Endothelial cell of umbilical vein (primary cell): ENCODE data around the gene CNOT6. TPM values are rescaled to one million over a fixed set of nuclear protein-coding genes. Genes with fewer than 3 reads are reported as not detected.

Experiments used
- BruUV-seq: library from RNA; stranded (reverse); fragments of 400-500 nt; replicated peaks from 2 replicates; lab custom pipeline; 2021; lab: Mats Ljungman, UMichigan
- CTCF ChIA-PET: fragments of 300-600, 350-600 bp; sonication (Branson Sonifier 250); formaldehyde crosslinking; loops from one replicate; lab custom pipeline; 2021; ENCODE audit warnings: antibody characterized with exemption, inconsistent platforms; lab: Charles Lee
- POLR2A ChIA-PET: fragments of 300-600, 350-600 bp; sonication (Branson Sonifier 250); formaldehyde crosslinking; loops from one replicate; lab custom pipeline; 2021; ENCODE audit warnings: antibody characterized with exemption, inconsistent platforms; lab: Charles Lee
- DNase-seq: peaks from one replicate; pipeline ENCODE4 v3.0.0-alpha.2; 2011; ENCODE audit warnings: low read depth, low spot score
- FAIRE-seq: peaks from 2 replicates; lab custom pipeline; 2011; peaks lifted over from hg19 to GRCh38; lab: Jason Lieb, UNC
- H2AFZ ChIP-seq: 2 replicates; pipeline ENCODE4 v1.6.0; 2012; ENCODE audit warnings: low read depth, low read length, control low read depth, inconsistent platforms
- H3K27ac ChIP-seq: 2 replicates; pipeline ENCODE4 v1.5.1; 2011; ENCODE audit warnings: low read depth, mild to moderate bottlenecking, control low read depth, low read length, moderate library complexity; ENCODE audit not compliant: insufficient read depth
- H3K27me3 ChIP-seq, 2 experiments: 2 replicates each; pipeline versions ENCODE4 v1.6.0 to v1.6.1; 2011; ENCODE audit warnings: low read length in 2 of 2, mixed read lengths in 1 of 2; ENCODE audit not compliant: control insufficient read depth in 2 of 2, insufficient read depth in 2 of 2
- H3K36me3 ChIP-seq, 2 experiments: 2 replicates in 1 of 2; 3 replicates in 1 of 2; pipeline ENCODE4 v1.5.1; 2011; ENCODE audit warnings: low read length in 2 of 2, mild to moderate bottlenecking in 1 of 2, moderate library complexity in 1 of 2; ENCODE audit not compliant: control insufficient read depth in 2 of 2, insufficient read depth in 2 of 2; ENCODE audit errors: extremely low read depth in 1 of 2
- H3K4me1 ChIP-seq: 3 replicates; pipeline ENCODE4 v1.5.1; 2011; ENCODE audit warnings: mild to moderate bottlenecking, low read length; ENCODE audit not compliant: control insufficient read depth, insufficient read depth; ENCODE audit errors: extremely low read depth
- H3K4me2 ChIP-seq: 2 replicates; pipeline ENCODE4 v1.6.1; 2011; ENCODE audit warnings: low read length, control low read depth, mixed read lengths; ENCODE audit not compliant: insufficient read depth
- H3K4me3 ChIP-seq, 3 experiments: fragments of 200-600 bp in 1 of 3; sonication (generic), shearing (Covaris generic) in 1 of 3; replicated peaks in 1 of 3; 2 replicates each; pipeline ENCODE4 v1.5.1; 2011 to 2016; ENCODE audit warnings: control low read depth in 3 of 3, low read length in 3 of 3, mild to moderate bottlenecking in 2 of 3, inconsistent platforms in 1 of 3, low read depth in 1 of 3, moderate library complexity in 1 of 3; ENCODE audit not compliant: insufficient read depth in 1 of 3
- H3K79me2 ChIP-seq: 2 replicates; pipeline ENCODE4 v1.6.0; 2012; ENCODE audit warnings: low read length, inconsistent platforms; ENCODE audit not compliant: control insufficient read depth, insufficient read depth
- H3K9ac ChIP-seq: replicated peaks from 2 replicates; pipeline ENCODE3; 2011; ENCODE audit warnings: low read length, control low read depth; ENCODE audit not compliant: insufficient read depth; ENCODE audit errors: extremely low read depth
- H3K9me1 ChIP-seq: replicated peaks from 3 replicates; pipeline ENCODE4 v1.6.0; 2011; ENCODE audit warnings: mild to moderate bottlenecking, low read length; ENCODE audit not compliant: control insufficient read depth, insufficient read depth; ENCODE audit errors: extremely low read depth
- H3K9me3 ChIP-seq: replicated peaks from 2 replicates; pipeline ENCODE4 v1.5.1; 2012; ENCODE audit warnings: low read length, inconsistent platforms; ENCODE audit not compliant: control insufficient read depth, insufficient read depth
- H4K20me1 ChIP-seq: replicated peaks from 2 replicates; pipeline ENCODE3; 2011; ENCODE audit warnings: mild to moderate bottlenecking, low read length; ENCODE audit not compliant: control insufficient read depth, insufficient read depth; ENCODE audit errors: extremely low read depth
- EZH2 ChIP-seq: IDR thresholded peaks from 2 replicates; pipeline ENCODE4 v1.6.1; 2012; ENCODE audit warnings: borderline replicate concordance, low read depth, mild to moderate bottlenecking, moderate library complexity, low read length, inconsistent platforms; ENCODE audit not compliant: severe bottlenecking
- FOS ChIP-seq: IDR thresholded peaks from 2 replicates; pipeline ENCODE4 v1.6.1; 2011; ENCODE audit warnings: mild to moderate bottlenecking, low read length, moderate library complexity, borderline replicate concordance; ENCODE audit not compliant: insufficient read depth
- GATA2 ChIP-seq: IDR thresholded peaks from 2 replicates; pipeline ENCODE4 v1.7.0; 2011; ENCODE audit warnings: low read depth, mild to moderate bottlenecking, moderate library complexity, mixed read lengths, low read length; ENCODE audit not compliant: insufficient read length, insufficient read depth
- JUN ChIP-seq: IDR thresholded peaks from 2 replicates; pipeline ENCODE4 v1.6.1; 2011; ENCODE audit warnings: borderline replicate concordance, low read depth; ENCODE audit not compliant: insufficient read length, insufficient read depth
- MAX ChIP-seq: IDR thresholded peaks from 2 replicates; pipeline ENCODE4 v1.6.1; 2011; ENCODE audit not compliant: insufficient read depth, insufficient read length
- MYC ChIP-seq: IDR thresholded peaks from one replicate; pipeline ENCODE4 v1.6.1; 2011; ENCODE audit warnings: mild to moderate bottlenecking, low read depth, low read length
- POLR2A ChIP-seq: IDR thresholded peaks from 2 replicates; pipeline ENCODE4 v1.6.1; 2012; ENCODE audit warnings: low read depth, mild to moderate bottlenecking, control low read depth, low read length
- POLR2AphosphoS5 ChIP-seq: IDR thresholded peaks from 2 replicates; pipeline ENCODE4 v1.6.1; 2012; ENCODE audit warnings: low read depth, mild to moderate bottlenecking, control low read depth, low read length, moderate library complexity; ENCODE audit not compliant: insufficient read depth
- dilution Hi-C: fragments of 300-500 bp; cut with MboI; formaldehyde crosslinking; loops from one replicate; pipeline ENCODE4 v1.15.0; 2019; ENCODE audit warnings: low sequenced_read_pairs; ENCODE audit not compliant: extremely low pct_ligation_motif_present
- intact Hi-C: fragments of 100-400 bp; cut with micrococcal nuclease; formaldehyde crosslinking; loops from one replicate; pipeline ENCODE4 v1.10.0; 2022
- polyA plus RNA-seq, 4 experiments: library from polyadenylated mRNA; depleted of rRNA in 3 of 4; stranded (reverse) in 3 of 4; unstranded in 1 of 4; fragments of >200 nt; gene quantifications; 2 replicates each; pipeline versions ENCODE4 v1.2.1 to v1.2.3, GENCODE V29; 2011 to 2012; ENCODE audit warnings: missing spikeins in 1 of 4
- total RNA-seq: library from RNA; stranded (reverse); gene quantifications from 2 replicates; pipeline ENCODE4 v1.2.3, GENCODE V29; 2021
- TF ChIP-seq, protein P1 (sequence below), 2 donors: IDR thresholded peaks; 1 replicate in 1 of 2; 2 replicates in 1 of 2; pipeline ENCODE4 v1.5.1; 2011; ENCODE audit warnings: low read length in 2 of 2, mild to moderate bottlenecking in 2 of 2, moderate library complexity in 2 of 2, control low read depth in 1 of 2, inconsistent platforms in 1 of 2, low read depth in 1 of 2; ENCODE audit not compliant: insufficient read depth in 1 of 2; ENCODE audit errors: extremely low read depth in 1 of 2

The CNOT6 gene
- total and polyA plus RNA-seq, 2 donors (not counting 3 experiments of a cell fraction or from before 2014, with no cell fraction given), result 9.2 to 33.8 TPM

GRCh38 chr5:180466316-180466715 lies 27.9 kb upstream of the CNOT6 start:
- Histone ChIP-seq H2AFZ (no peak overlapping the region), H3K9me1 (no peaks in the 10 kb centered on the region), H3K4me3 (no peak overlapping the region), H3K79me2 (no peaks in the 10 kb centered on the region), H3K4me2 (no peak overlapping the region), H3K27ac (no peak overlapping the region), H3K27me3 (no peaks in the 10 kb centered on the region), H3K4me1 (no peaks in the 10 kb centered on the region), H3K9ac (no peak overlapping the region), H3K36me3 (no peaks in the 10 kb centered on the region), H4K20me1 (no peaks in the 10 kb centered on the region), H3K9me3 (no peaks in the 10 kb centered on the region)
- no TSS peak for BruUV-seq
- ChIA-PET CTCF (interaction anchor here (0.9 kb wide), 1 partner anchor 138 kb away, joined by 4 read pairs; no protein-coding TSS in a partner anchor), POLR2A (no interaction called here)
- dilution Hi-C loops (no loop called here), intact Hi-C loops (no loop called here)
- FAIRE-seq (no peak), DNase-seq (no peak)
- TF ChIP-seq, protein P1, sequence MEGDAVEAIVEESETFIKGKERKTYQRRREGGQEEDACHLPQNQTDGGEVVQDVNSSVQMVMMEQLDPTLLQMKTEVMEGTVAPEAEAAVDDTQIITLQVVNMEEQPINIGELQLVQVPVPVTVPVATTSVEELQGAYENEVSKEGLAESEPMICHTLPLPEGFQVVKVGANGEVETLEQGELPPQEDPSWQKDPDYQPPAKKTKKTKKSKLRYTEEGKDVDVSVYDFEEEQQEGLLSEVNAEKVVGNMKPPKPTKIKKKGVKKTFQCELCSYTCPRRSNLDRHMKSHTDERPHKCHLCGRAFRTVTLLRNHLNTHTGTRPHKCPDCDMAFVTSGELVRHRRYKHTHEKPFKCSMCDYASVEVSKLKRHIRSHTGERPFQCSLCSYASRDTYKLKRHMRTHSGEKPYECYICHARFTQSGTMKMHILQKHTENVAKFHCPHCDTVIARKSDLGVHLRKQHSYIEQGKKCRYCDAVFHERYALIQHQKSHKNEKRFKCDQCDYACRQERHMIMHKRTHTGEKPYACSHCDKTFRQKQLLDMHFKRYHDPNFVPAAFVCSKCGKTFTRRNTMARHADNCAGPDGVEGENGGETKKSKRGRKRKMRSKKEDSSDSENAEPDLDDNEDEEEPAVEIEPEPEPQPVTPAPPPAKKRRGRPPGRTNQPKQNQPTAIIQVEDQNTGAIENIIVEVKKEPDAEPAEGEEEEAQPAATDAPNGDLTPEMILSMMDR (IDR thresholded peaks at IDR 0.05; ENCODE audit: extremely low read depth in 1 of 2, insufficient read depth in 1 of 2, low read depth in 1 of 2, low read length in 2 of 2), result no peak
- no peak for TF ChIP-seq POLR2AphosphoS5
- TF ChIP-seq MYC, result no peak
- TF ChIP-seq JUN, result no peak
- no peak for TF ChIP-seq GATA2
- TF ChIP-seq MAX, result no peak
- no peak for TF ChIP-seq FOS
- TF ChIP-seq POLR2A, result no peak
- no peak for TF ChIP-seq EZH2
